ENCODE results near the gene GAK.

GRCh38 chr4:965766-966134 is 33.6 kb upstream of the GAK start:
- no peak for TF ChIP-seq POLR2AphosphoS5 (IDR thresholded peaks at IDR 0.05)
- no peak for TF ChIP-seq REST (IDR thresholded peaks at IDR 0.05; ENCODE audit: borderline replicate concordance)
- no peak for TF ChIP-seq RAD21 (conservative IDR thresholded peaks at IDR 0.05)
- no peak for TF ChIP-seq CTCF (IDR thresholded peaks at IDR 0.05; ENCODE audit: poor library complexity, severe bottlenecking)
- TF ChIP-seq EP300 (conservative IDR thresholded peaks at IDR 0.05; ENCODE audit: poor library complexity, severe bottlenecking), result no peak
- no peak for TF ChIP-seq EZH2 (IDR thresholded peaks at IDR 0.05; ENCODE audit: borderline replicate concordance, insufficient read depth, low read length, poor library complexity, severe bottlenecking)
- no peak for TF ChIP-seq SMC3 (conservative IDR thresholded peaks at IDR 0.05; ENCODE audit: poor library complexity)
- no peak for TF ChIP-seq MXI1 (conservative IDR thresholded peaks at IDR 0.05; ENCODE audit: poor library complexity, severe bottlenecking)
